Activated CD4-positive, alpha-beta T cell treated with anti-CD3 and anti-CD28 coated beads, Interleukin-2, amount 50 U/mL, for 24 hours (primary cell): ENCODE data around the gene HHLA2.

ENCODE experiments used
- DNase-seq, 2 donors: peaks; one replicate each; pipeline ENCODE4 v3.0.0-alpha.2; 2020; ENCODE audit warnings: low read depth in 1 of 2, low spot score in 1 of 2

HHLA2 gene

DNA sequence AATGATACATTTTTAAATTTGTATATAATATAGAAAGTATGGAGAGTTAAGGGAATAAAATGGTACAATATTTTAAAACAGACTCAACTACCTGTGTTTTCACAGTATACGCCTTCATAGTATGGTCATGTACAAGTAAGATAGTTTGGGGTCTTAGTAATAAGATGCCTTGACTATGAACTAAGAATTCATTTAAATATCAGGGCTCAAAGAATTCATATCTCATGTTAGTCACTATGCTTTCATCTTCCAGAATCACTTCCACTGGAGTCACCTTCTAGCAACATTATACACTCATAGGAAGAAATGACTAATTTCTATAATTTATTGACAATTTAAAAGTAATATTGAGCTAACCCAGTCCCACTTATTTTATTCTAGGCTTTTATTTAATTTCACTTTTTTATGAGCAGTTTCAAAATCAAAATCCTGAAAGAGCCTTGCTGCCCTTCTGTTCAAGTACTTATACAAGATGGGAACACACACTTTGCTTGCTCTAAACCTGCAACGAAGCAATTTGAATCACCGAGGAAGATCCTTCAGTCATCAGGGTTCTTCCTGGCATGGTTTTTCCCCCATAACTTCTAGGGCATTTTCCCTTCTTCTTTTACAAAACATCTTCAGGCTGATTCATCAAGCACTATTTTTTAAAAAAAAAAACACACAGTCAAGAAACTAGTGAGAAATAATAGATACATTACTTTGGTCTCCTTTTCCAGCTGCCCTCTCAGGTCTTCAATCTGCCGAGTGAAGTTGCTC is 119.9 kb downstream of the HHLA2 start:
- no peak for DNase-seq

GRCh38 chr3:108420926-108421325 is 124.6 kb downstream of the HHLA2 start:
- DNase-seq = no peak
